ENCODE measurements around the gene GCFC2. TPM values are rescaled to one million over a fixed set of nuclear protein-coding genes. Genes with fewer than 3 reads are reported as not detected.

Gene GCFC2
- total RNA-seq, 4 donors from 2014 or later, result 14.2 to 33.6 (median 22.8) TPM

GRCh38 chr2:75736276-75736675 is 25.6 kb upstream of the GCFC2 start:
- 69 to 79% methylated on average over 3 to 4 of the region's 4 CpGs for WGBS, 2 donors (ENCODE audit: low coverage in 1 of 2)
- no peak for ATAC-seq
- TF ChIP-seq EP300 (IDR thresholded peaks at IDR 0.05) (no peak), POLR2A (IDR thresholded peaks at IDR 0.05) (no peak)
- Histone ChIP-seq H3K36me3 (no peaks in the 10 kb centered on the region), H3K4me1 (no peaks in the 10 kb centered on the region), H3K27ac (no peak overlapping the region), H3K4me3 (no peak overlapping the region), H3K27me3 (peaks cover 14% of the 10 kb centered on the region), H3K9me3 (peaks cover 0 to 6% (median 0%) of the 10 kb centered on the region in 3 donors)

GRCh38 chr2:75729861-75730260 is 19.1 kb upstream of the GCFC2 start:
- Histone ChIP-seq H3K9me3 (peaks cover 0 to 6% (median 0%) of the 10 kb centered on the region in 3 donors), H3K4me1 (no peaks in the 10 kb centered on the region), H3K27me3 (no peaks in the 10 kb centered on the region), H3K27ac (no peak overlapping the region), H3K36me3 (no peaks in the 10 kb centered on the region), H3K4me3 (no peak overlapping the region)
- WGBS, 2 donors (ENCODE audit: low coverage in 1 of 2), result 47 to 59% methylated on average over 3 to 4 of the region's 5 CpGs
- TF ChIP-seq POLR2A (IDR thresholded peaks at IDR 0.05) (no peak), POLR2AphosphoS5 (IDR thresholded peaks at IDR 0.05) (no peak), CTCF (IDR thresholded peaks at IDR 0.05) (no peak), EP300 (IDR thresholded peaks at IDR 0.05) (no peak)
- no peak for ATAC-seq

- Histone ChIP-seq H3K27ac (no peak overlapping the region), H3K4me3 (no peak overlapping the region), H3K9me3 (peaks cover 0 to 4% (median 0%) of the 10 kb centered on the region in 3 donors), H3K4me1 (no peaks in the 10 kb centered on the region), H3K27me3 (peaks cover 10% of the 10 kb centered on the region), H3K36me3 (no peaks in the 10 kb centered on the region)
- TF ChIP-seq CTCF (IDR thresholded peaks at IDR 0.05), result no peak
- no peak for TF ChIP-seq POLR2AphosphoS5 (IDR thresholded peaks at IDR 0.05)
- no peak for TF ChIP-seq EP300 (IDR thresholded peaks at IDR 0.05)
- TF ChIP-seq POLR2A (IDR thresholded peaks at IDR 0.05), result no peak
- WGBS, 2 donors (ENCODE audit: low coverage in 1 of 2), result 73 to 89% methylated on average over 3 to 6 of the region's 6 CpGs
- no peak for ATAC-seq
Observed at GRCh38 chr2:75728614-75729419, 18.1 kb upstream of the GCFC2 start.

- no peak for ATAC-seq
Observed at GRCh38 chr2:75722687-75723086, 12.0 kb upstream of the GCFC2 start.

GRCh38 chr2:75720525-75720924 is 9.8 kb upstream of the GCFC2 start:
- ATAC-seq, result no peak
- WGBS, 2 donors (ENCODE audit: low coverage in 1 of 2), result 75 to 88% methylated on average over 1 of the region's 1 CpG

More at GRCh38 chr2:75722687-75723086, 12.0 kb upstream of the GCFC2 start:
- H3K4me1 ChIP-seq, result no peaks in the 10 kb centered on the region
- no peaks in the 10 kb centered on the region for H3K36me3 ChIP-seq
- no peaks in the 10 kb centered on the region for H3K9me3 ChIP-seq
- peaks cover 20% of the 10 kb centered on the region for H3K27me3 ChIP-seq
- TF ChIP-seq POLR2AphosphoS5 (IDR thresholded peaks at IDR 0.05), result no peak
- no peak for TF ChIP-seq CTCF (IDR thresholded peaks at IDR 0.05)
- no peak for TF ChIP-seq POLR2A (IDR thresholded peaks at IDR 0.05)
- no peak for TF ChIP-seq EP300 (IDR thresholded peaks at IDR 0.05)
- H3K4me3 ChIP-seq, result no peak overlapping the region
- no peak overlapping the region for H3K27ac ChIP-seq

More at GRCh38 chr2:75720525-75720924, 9.8 kb upstream of the GCFC2 start:
- no peaks in the 10 kb centered on the region for H3K36me3 ChIP-seq
- H3K9me3 ChIP-seq, result no peaks in the 10 kb centered on the region
- no peaks in the 10 kb centered on the region for H3K4me1 ChIP-seq
- H3K4me3 ChIP-seq, result no peak overlapping the region
- H3K27me3 ChIP-seq, result peaks cover 20% of the 10 kb centered on the region
- TF ChIP-seq CTCF (IDR thresholded peaks at IDR 0.05) (no peak), POLR2A (IDR thresholded peaks at IDR 0.05) (no peak), POLR2AphosphoS5 (IDR thresholded peaks at IDR 0.05) (no peak), EP300 (IDR thresholded peaks at IDR 0.05) (no peak)
- no peak overlapping the region for H3K27ac ChIP-seq

Measured in gastroesophageal sphincter (tissue), 4 donors.